NCI-H187 (cell line): ENCODE results near the gene OR56A5.

Experiments used
- DNase-seq, 2 experiments: peaks; one replicate each; lab custom pipeline; 2025; lab: John Stamatoyannopoulos, UW

The OR56A5 gene

GRCh38 chr11:5932671-5933070 is 35.6 kb downstream of the OR56A5 start:
- DNase-seq, result no peak

- DNase-seq, result no peak
Observed at GRCh38 chr11:5931061-5931460, 37.2 kb downstream of the OR56A5 start.

- DNase-seq, result no peak
Observed at GRCh38 chr11:5930614-5931013, 37.7 kb downstream of the OR56A5 start.

GRCh38 chr11:5929571-5930368 is 38.5 kb downstream of the OR56A5 start:
- no peak for DNase-seq

GRCh38 chr11:5928811-5929210 is 39.5 kb downstream of the OR56A5 start:
- DNase-seq, result no peak

GRCh38 chr11:5928271-5928670 is 40.0 kb downstream of the OR56A5 start:
- DNase-seq, result no peak

GRCh38 chr11:5923794-5924193 is 44.5 kb downstream of the OR56A5 start:
- no peak for DNase-seq

- DNase-seq, result no peak
Observed at GRCh38 chr11:5923427-5923776, 44.9 kb downstream of the OR56A5 start.

GRCh38 chr11:5922749-5923426 is 45.4 kb downstream of the OR56A5 start:
- no peak for DNase-seq
